Loucy (cell line): ENCODE results near the gene STT3B.

Experiments
- H2AFZ ChIP-seq: fragments of 200-600 bp; sonication (generic); 2 replicates; pipeline ENCODE4 v1.6.0; 2016; ENCODE audit warnings: antibody characterized with exemption, mild to moderate bottlenecking, low read length, moderate library complexity
- H3F3A ChIP-seq: fragments of 200-600 bp; 2 replicates; pipeline ENCODE4 v1.6.0; 2016; ENCODE audit warnings: antibody characterized with exemption, low read depth, mild to moderate bottlenecking
- H3K27me3 ChIP-seq: fragments of 200-600 bp; sonication (generic); 2 replicates; pipeline ENCODE4 v1.6.1; 2014; ENCODE audit warnings: low read length, mild to moderate bottlenecking; ENCODE audit not compliant: insufficient read depth, poor library complexity, severe bottlenecking
- H3K36me3 ChIP-seq: fragments of 200-600 bp; sonication (generic); 2 replicates; pipeline ENCODE4 v1.6.1; 2016; ENCODE audit warnings: low read length; ENCODE audit not compliant: insufficient read depth
- H3K4me1 ChIP-seq: fragments of 200-600 bp; sonication (generic); 2 replicates; pipeline ENCODE4 v1.5.1; 2014; ENCODE audit warnings: low read length, mild to moderate bottlenecking; ENCODE audit not compliant: insufficient read depth, poor library complexity, severe bottlenecking
- H3K4me2 ChIP-seq: fragments of 200-600 bp; sonication (generic); 2 replicates; pipeline ENCODE4 v1.6.0; 2014; ENCODE audit warnings: antibody characterized with exemption, low read length, low read depth, mild to moderate bottlenecking; ENCODE audit not compliant: poor library complexity, severe bottlenecking
- H3K4me3 ChIP-seq: fragments of 200-600 bp; sonication (generic); 2 replicates; pipeline ENCODE4 v1.5.1; 2014; ENCODE audit warnings: low read length, mild to moderate bottlenecking, mixed read lengths; ENCODE audit not compliant: poor library complexity, severe bottlenecking
- H3K79me2 ChIP-seq: fragments of 200-600 bp; sonication (generic); 2 replicates; pipeline ENCODE4 v1.6.1; 2014; ENCODE audit warnings: low read length; ENCODE audit not compliant: insufficient read depth
- H3K9ac ChIP-seq: fragments of 200-600 bp; sonication (generic); 2 replicates; pipeline ENCODE4 v1.6.0; 2014; ENCODE audit warnings: mild to moderate bottlenecking, low read depth, low read length, moderate library complexity; ENCODE audit not compliant: poor library complexity, severe bottlenecking
- H3K9me2 ChIP-seq: fragments of 200-600 bp; sonication (generic); replicated peaks from 2 replicates; pipeline ENCODE4 v1.6.1; 2016; ENCODE audit warnings: low read depth, low read length, mixed read lengths
- H3K9me3 ChIP-seq: fragments of 200-600 bp; sonication (generic); 2 replicates; pipeline ENCODE4 v1.6.1; 2014; ENCODE audit warnings: mild to moderate bottlenecking, antibody characterized with exemption, low read length, low read depth; ENCODE audit not compliant: insufficient read depth
- H4K20me1 ChIP-seq: fragments of 200-600 bp; sonication (generic); 2 replicates; pipeline ENCODE4 v1.6.0; 2014; ENCODE audit warnings: antibody characterized with exemption, low read length, mild to moderate bottlenecking; ENCODE audit not compliant: insufficient read depth, poor library complexity, severe bottlenecking
- CTCF ChIP-seq: fragments of 200-600 bp; sonication (generic); conservative IDR thresholded peaks from 2 replicates; pipeline ENCODE4 v1.5.1; 2014; ENCODE audit warnings: mild to moderate bottlenecking, antibody characterized with exemption, low read length
- EZH2phosphoT487 ChIP-seq: fragments of 200-600 bp; IDR thresholded peaks from 2 replicates; pipeline ENCODE4 v1.6.1; 2018; ENCODE audit warnings: antibody characterized with exemption, mild to moderate bottlenecking, moderate library complexity, borderline replicate concordance

The STT3B gene

GRCh38 chr3:31529421-31529820 is 3.3 kb upstream of the STT3B start:
- Histone ChIP-seq H3K27me3 (peaks cover 19% of the 10 kb centered on the region), H4K20me1 (peaks cover 9% of the 10 kb centered on the region), H3K79me2 (peaks cover 88% of the 10 kb centered on the region), H3F3A (peaks cover 7% of the 10 kb centered on the region), H3K9me3 (no peaks in the 10 kb centered on the region), H3K4me1 (peaks cover 41% of the 10 kb centered on the region), H3K9me2 (no peaks in the 10 kb centered on the region), H3K4me3 (peak overlapping the region; percentile 88), H3K4me2 (peak overlapping the region; percentile 97), H3K36me3 (peaks cover 9% of the 10 kb centered on the region), H3K9ac (peak overlapping the region; percentile 99), H2AFZ (no peak overlapping the region)
- no peak for TF ChIP-seq EZH2phosphoT487
- no peak for TF ChIP-seq CTCF

DNA sequence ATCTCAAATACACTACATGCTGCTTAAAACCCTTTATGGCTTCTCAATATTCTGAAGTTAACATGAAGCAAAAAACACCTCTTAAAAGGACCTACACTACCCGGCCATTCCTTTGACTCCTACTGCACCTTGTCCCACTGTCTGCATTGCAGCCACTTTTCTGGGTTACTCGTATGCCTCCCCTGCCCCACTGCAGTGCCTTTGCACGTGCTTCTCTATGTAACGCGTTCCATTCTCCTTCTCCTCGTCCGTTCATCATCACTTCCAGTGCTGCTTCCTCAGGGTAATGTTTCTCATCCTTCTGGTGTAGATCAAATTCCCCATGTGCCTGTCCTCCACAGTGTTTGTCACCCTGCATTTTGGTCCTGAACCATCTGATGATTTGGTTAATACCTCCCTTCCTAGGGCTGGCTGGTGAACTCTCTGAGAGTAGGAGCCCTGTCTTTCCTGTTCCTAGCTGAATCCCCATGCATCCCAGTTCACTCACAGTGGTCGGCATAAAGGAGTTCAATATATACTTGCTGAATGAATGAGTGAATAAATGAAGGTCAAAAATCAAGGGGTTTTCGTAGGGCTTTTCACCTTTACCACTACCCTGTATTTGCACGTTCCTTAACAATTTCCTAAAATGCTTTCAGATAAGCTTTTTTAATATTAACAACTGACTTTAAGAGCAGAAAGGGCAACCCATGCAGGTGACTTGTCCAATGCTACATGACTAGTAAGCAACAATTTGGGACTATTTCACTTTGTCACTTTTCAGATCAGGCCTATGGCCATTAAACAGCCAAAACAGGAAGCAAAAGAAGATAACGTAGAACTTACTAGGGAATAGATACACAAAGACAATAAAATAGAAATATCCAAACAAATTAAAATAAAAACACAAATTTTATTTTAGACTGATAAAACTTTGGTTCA is 2.4 kb upstream of the STT3B start:
- Histone ChIP-seq H3K4me2 (peak overlapping the region; percentile 97), H2AFZ (no peak overlapping the region), H3K9me3 (no peaks in the 10 kb centered on the region), H3K27me3 (peaks cover 26% of the 10 kb centered on the region), H3K79me2 (peaks cover 89% of the 10 kb centered on the region), H3K9me2 (no peaks in the 10 kb centered on the region), H3K9ac (peak overlapping the region; percentile 99), H4K20me1 (peaks cover 15% of the 10 kb centered on the region), H3K4me1 (peaks cover 40% of the 10 kb centered on the region), H3F3A (peaks cover 7% of the 10 kb centered on the region), H3K36me3 (peaks cover 17% of the 10 kb centered on the region), H3K4me3 (peak overlapping the region; percentile 88)
- TF ChIP-seq EZH2phosphoT487: no peak
- TF ChIP-seq CTCF: no peak

- TF ChIP-seq CTCF (no peak), EZH2phosphoT487 (no peak)
- Histone ChIP-seq H3K36me3 (peaks cover 24% of the 10 kb centered on the region), H3F3A (peaks cover 7% of the 10 kb centered on the region), H3K9me2 (no peaks in the 10 kb centered on the region), H4K20me1 (peaks cover 19% of the 10 kb centered on the region), H3K4me2 (peak overlapping the region; percentile 97), H3K9ac (peak overlapping the region; percentile 99), H3K9me3 (no peaks in the 10 kb centered on the region), H3K4me3 (peak overlapping the region; percentile 88), H2AFZ (no peak overlapping the region), H3K4me1 (peaks cover 40% of the 10 kb centered on the region), H3K27me3 (peaks cover 32% of the 10 kb centered on the region), H3K79me2 (peaks cover 89% of the 10 kb centered on the region)
Observed at GRCh38 chr3:31530960-31531335, 1.8 kb upstream of the STT3B start.
